ENCODE results near the gene NOP10.
"Not testable (repeated sequence)": the region's sequence is repeated elsewhere in the genome, so short reads cannot be mapped to it uniquely, and the experiment has no call there.

Gene NOP10

GRCh38 chr15:34358948-34359347 is 16.0 kb upstream of the NOP10 start:
- DNase-seq: no peak

DNA sequence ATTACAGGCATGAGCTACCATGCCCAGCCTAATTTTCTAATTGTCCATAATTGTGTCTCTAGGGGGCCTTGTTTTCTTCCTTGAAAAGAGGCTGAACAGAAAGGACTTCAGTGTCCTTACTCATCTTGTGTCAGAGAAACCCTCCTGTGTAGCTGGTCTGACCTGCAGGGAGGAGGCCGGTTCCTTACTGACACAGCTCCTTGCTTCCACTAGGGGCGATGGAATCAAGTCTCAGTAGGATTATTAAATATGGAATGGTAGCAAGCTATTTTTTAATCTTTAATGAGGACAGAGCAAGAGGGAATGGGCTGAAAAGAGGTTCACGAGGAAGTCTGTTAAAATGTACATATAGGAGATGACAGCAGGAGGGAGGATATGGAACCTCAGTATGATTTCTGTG is 15.4 kb upstream of the NOP10 start:
- DNase-seq: no peak

GRCh38 chr15:34357653-34358052 is 14.7 kb upstream of the NOP10 start:
- DNase-seq: no peak

GRCh38 chr15:34355241-34355640 is 12.3 kb upstream of the NOP10 start:
- no peak for DNase-seq

DNA sequence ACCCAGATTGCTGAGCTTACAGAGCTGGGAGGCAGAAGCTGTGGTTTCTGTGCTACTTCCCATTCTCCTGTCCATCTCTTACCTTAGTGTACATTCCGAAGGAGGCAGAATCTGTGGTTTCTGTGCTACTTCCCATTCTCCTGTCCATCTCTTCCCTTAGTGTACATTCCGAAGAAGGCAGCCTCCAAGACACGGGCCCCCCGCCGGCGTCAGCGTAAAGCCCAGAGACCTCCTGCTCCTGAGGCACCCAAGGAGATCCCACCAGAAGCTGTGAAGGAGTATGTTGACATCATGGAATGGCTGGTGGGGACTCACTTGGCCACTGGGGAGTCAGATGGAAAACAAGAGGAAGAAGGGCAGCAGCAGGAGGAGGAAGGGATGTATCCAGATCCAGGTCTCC is 11.3 kb upstream of the NOP10 start:
- no peak for DNase-seq

DNA sequence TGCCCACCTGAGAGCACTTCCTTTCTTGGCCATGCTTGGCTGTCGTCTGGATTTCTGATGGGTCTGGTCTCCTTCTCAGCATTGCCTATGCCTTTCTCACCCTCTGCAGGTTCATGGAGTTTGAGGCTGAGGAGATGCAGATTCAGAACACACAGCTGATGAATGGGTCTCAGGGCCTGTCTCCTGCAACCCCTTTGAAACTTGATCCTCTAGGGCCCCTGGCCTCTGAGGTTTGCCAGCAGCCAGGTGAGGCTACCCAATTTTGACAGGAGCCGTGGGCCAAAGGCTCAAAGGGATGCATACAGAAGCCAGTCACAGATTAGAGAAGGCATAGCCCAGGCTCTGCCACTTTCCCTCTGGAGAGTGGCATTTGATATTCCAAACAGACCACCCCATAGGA is 10.7 kb upstream of the NOP10 start:
- DNase-seq: no peak

DNA sequence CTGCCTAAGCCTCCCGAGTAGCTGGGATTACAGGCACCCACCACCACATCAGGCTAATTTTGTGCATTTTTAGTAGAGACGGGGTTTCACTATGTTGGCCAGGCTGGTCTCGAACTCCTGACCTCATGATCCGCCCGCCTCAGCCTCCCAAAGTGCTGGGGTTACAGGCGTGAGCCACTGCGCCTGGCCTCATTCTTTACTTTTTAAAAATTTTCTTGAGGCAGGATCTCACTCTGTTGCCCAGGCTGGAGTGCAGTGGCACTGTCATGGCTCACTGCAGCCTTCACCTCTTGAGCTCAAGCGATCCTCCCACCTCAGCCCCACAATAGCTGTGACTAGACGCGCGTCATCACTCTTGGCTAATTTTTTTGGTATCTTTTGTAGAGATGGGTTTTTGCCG is 10.1 kb upstream of the NOP10 start:
- DNase-seq: not testable (repeated sequence)

DNA sequence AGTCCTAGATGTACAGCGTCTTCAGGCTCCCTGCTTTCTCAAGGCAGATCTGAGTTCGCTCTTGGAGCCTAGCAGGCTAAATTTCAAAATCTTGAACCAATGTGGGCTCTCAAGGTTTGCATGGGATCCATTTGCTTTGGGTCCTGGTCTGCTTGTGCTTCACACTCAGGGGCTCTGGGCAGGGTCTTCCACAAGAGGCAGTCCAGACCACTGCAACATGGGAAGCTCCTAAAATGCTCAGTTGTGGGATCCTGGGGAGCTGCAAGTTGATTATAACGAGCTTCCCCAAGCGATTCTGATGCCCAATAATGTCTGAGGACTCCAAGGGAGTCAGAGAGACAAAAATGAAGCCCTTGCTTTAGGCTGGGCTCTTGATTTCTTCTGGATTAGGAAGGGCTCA is 6.8 kb upstream of the NOP10 start:
- no peak for DNase-seq

GRCh38 chr15:34348735-34349300 is 5.9 kb upstream of the NOP10 start:
- DNase-seq: no peak

DNA sequence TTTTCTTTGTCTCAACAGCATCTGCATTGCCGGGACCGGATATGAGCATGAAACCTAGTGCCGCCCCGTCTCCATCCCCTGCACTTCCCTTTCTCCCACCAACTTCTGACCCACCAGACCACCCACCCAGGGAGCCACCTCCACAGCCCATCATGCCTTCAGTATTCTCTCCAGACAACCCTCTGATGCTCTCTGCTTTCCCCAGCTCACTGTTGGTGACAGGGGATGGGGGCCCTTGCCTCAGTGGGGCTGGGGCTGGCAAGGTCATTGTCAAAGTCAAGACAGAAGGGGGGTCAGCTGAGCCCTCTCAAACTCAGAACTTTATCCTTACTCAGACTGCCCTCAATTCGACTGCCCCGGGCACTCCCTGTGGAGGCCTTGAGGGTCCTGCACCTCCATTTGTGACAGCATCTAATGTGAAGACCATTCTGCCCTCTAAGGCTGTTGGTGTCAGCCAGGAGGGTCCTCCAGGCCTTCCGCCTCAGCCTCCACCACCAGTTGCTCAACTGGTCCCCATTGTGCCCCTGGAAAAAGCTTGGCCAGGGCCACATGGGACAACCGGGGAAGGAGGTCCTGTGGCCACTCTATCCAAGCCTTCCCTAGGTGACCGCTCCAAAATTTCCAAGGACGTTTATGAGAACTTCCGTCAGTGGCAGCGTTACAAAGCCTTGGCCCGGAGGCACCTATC is 5.2 kb upstream of the NOP10 start:
- DNase-seq: no peak

- DNase-seq: not testable (repeated sequence)
These were observed 661 bp downstream of the NOP10 start for GRCh38 chr15:34342213-34342736.

DNA sequence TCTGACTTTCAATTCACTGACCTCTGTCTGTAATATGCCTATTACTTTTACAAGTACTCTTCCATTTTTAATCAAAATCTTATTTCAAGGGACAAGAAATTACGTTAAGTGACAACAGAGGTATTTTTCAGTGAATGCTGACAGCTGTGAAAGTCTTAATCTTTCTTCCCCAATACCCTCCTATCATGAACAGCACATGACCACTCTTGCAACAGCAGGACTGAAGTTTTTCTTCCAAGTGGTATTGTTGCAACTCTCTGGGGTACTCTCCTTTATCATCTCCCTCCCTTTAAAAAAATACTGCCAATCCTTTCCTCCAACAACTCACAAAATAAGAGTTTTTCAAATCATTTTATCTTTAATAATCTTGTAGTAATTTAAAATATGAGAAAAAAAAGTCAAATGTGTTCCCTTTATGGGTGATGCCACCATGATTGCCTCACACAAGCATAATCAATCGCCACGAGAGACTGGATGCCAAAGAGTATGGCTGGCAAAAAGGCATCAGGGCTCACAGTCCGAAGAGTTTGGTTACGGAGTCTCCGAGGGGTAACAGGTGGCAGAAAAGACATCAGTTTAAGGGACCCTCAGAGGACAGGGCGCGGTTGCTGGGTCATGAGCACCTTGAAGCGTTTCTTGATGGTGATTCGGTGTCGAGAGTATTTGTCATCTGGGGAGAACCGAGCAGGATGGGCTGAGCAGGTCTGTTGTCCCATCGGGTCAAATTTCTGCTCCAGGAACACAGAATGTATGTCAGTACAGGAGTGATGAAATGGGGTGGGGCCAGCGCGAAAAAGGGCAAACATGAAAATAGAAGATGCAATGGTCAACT is 1.3 kb downstream of the NOP10 start:
- DNase-seq: no peak

GRCh38 chr15:34339946-34340345 is 3.0 kb downstream of the NOP10 start:
- DNase-seq: no peak

DNA sequence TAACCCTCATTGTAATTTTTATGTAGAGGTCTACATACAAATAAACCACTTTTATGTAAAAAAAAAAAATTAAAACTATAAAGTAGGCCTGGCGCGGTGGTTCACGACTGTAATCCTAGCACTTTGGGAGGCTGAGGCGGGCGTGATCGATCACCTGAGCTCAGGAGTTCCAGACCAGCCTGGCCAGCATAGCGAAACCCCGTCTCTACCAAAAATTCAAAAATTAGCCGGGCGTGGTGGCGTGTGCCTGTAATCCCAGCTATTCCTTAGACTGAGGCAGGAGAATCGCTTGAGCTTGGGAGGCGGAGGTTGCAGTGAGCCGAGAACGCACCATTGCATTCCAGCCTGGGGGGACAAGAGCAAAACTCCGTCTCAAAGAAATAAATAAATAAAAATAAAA is 4.6 kb downstream of the NOP10 start:
- no peak for DNase-seq

DNA sequence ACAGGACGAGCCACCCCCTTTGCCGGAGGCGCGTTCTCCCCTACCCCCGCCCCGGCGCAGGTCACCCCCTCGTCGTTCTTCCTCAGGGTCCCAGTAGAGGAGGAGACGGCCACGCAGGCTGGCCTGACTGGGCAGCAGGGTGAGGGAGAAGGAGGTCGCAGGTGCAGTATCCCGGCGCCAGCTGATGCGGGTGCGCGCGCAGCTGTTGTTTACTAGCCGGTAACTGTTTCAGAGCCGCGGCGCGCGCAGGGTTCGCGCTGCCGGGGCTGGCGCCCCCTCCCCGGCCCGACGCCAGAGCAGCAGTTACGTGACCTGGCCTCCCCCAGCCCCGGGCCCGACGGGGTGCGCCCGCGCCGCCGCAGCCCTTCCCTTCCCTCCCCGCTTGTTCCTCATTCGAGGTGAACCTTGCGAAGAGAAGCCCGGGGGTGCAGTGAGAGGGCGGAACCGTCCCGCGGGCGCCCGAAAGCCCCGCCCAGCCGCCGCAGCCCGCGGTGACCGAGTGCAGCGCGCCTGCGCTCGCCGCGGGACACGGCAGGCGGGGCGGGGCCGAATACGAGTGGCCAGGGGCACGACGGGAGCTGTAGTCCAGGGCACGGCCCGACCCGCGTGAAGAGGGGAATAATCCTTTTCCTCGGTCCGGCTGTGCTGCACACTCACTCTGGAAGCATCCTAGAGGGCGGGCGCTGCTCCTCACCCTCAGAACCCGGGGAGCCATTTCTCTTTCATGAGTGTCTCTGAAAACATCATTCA is 5.2 kb downstream of the NOP10 start, which contains the start of gene SLC12A6:
Gene SLC12A6, minus strand, starts transcription at position 225 of the 750 bp plus-strand sequence. CDS start 1,101 bp downstream, outside the sequence.
- DNase-seq: peak; percentile 10 to 97 (median 87)

DNA sequence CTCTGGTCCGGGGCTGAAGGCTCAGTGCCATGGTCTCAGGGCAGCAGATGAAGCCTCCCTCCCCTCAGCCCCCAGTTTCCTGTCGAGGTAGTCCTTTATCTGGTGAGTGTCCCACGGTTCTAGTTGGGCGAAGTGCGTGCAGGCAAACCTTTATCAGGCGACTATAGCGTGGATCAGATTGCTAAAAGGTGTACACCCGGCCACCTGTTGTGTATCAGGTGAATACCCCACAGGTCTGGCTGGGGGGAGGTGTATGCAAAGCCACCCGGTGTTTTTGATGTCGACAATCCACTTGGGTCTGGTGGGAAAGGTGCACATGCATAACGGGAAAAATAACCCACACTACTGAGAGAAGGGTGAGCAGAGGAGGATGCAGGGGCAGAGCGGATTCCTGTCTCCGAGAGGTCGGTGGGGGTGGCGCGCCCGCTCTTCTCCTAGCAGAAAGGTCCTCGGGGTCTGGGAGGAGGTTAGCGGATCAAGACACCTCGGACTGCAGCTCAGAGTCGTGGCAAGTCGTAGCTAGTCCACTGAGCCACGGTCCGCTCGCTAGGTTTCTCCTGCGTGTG is 5.9 kb downstream of the NOP10 start:
- DNase-seq: peak in 7 of 56 donors; percentile 40 to 63 (median 46)

DNA sequence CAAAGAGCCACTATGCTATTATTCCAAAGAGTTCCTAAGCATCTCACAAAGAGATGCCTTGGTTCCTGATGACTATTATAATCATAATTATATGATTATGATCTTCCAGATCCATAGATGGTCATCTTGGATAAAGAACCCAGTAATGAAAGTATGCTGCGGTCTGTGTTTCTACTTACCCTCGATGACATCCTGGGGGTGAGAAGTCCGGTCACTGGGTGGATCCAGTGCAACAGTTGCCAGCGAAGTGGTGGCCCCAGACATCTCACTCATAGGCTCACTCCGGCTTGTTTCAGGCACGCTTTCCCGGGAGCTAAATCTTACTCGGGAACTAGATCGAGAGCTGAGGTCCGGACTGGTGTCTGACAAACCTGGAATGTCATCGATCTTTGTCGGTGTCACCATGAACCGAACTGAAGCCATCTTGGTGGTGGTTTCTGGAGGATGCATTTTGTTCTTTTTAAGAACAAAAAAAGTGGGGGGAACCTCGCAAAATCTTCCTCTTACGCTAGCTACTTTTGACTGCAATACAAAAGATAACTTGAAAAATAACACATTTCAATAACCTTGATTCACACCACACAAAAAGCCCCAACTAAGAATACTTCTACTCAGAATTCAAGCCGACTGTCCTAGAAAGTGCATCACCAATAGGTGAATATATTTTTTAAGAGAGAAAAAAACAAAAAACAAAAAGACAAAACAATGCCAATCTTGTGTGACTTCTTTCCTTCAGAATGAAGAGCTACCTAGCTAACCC is 6.5 kb downstream of the NOP10 start:
- peak in 3 of 56 donors; percentile 2 to 9 (median 7) for DNase-seq

GRCh38 chr15:34335176-34336032 is 7.5 kb downstream of the NOP10 start:
- no peak for DNase-seq

DNA sequence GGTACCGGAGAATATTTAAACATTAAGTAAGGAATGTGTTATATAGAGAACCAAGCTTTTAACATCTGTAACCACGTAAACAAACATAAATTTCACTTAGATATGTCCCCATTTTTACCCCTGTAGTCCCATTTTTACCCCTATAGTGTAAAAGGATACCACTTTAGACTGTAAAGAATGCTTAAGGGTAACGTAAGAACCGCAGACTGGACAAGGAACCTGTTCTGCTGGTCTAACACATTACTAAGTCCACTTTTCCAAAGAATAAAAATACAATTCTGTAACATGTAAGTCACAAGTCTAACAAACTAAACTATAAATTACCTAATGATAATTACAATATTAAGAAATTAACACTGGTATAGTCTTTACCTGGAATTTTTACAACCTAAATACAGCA is 8.3 kb downstream of the NOP10 start:
- DNase-seq: no peak

All from nucleus accumbens (tissue), 56 donors.